GM11168 (cell line): ENCODE data around the gene NSRP1.

Experiments
- in situ Hi-C: fragments of 300-500 bp; cut with MboI; formaldehyde crosslinking; loops from one replicate; pipeline ENCODE4 v1.12.0; 2022; ENCODE audit warnings: low sequenced_read_pairs; ENCODE audit not compliant: unreplicated experiment

NSRP1 gene

GRCh38 chr17:30235386-30236296, 119.0 kb downstream of the NSRP1 start, which contains the start of gene SLC6A4:
Gene SLC6A4, minus strand, starts transcription at chr17:30235697. Its CDS starts 13,739 bp downstream, at chr17:30221958.
- in situ Hi-C loops, result loop anchor here (25.0 kb wide), 1 partner anchor 123 kb away; the partner anchor contains the start of gene NSRP1
